Right cardiac atrium (tissue), 5 donors: ENCODE results near the gene TOX2. TPM values are rescaled to one million over a fixed set of nuclear protein-coding genes. Genes with fewer than 3 reads are reported as not detected.

Experiments
- ATAC-seq, 2 donors: fragments of 200-7000 bp; cut with Tn5 transposase; one replicate each; pipeline versions ENCODE4 v1.8.0 to v1.9.1; 2020; ENCODE audit warnings: moderate library complexity in 2 of 2, mild to moderate bottlenecking in 1 of 2
- DNase-seq, 3 donors: peaks; one replicate each; pipeline ENCODE4 v3.0.0-alpha.2; 2020
- H3K27ac ChIP-seq: one replicate; pipeline ENCODE4 v1.5.1; 2013; ENCODE audit warnings: mild to moderate bottlenecking, low read length, control low read depth, moderate library complexity
- H3K27me3 ChIP-seq: one replicate; pipeline ENCODE4 v1.6.1; 2013; ENCODE audit not compliant: control insufficient read depth, insufficient read depth
- H3K4me1 ChIP-seq: one replicate; pipeline ENCODE4 v1.6.1; 2013; ENCODE audit warnings: low read length; ENCODE audit not compliant: control insufficient read depth, insufficient read depth
- H3K4me3 ChIP-seq: one replicate; pipeline ENCODE4 v1.5.1; 2013; ENCODE audit warnings: low read length, control low read depth
- H3K9me3 ChIP-seq: one replicate; pipeline ENCODE4 v1.6.1; 2013; ENCODE audit warnings: low read length; ENCODE audit not compliant: control insufficient read depth
- WGBS: extraction: QIAGEN DNeasy Blood & Tissue Kit; methylation state at CpG from one replicate; pipeline ENCODE4 v1.1.7; 2013; 5-methylcytosine and 5-hydroxymethylcytosine counted together
- intact Hi-C, 4 donors: fragments of 100-400 bp; cut with DNase I; formaldehyde crosslinking; loops; one replicate each; pipeline versions ENCODE4 v1.11.0 to v1.14.0; 2022 to 2023
- polyA plus RNA-seq: library from polyadenylated mRNA; stranded (reverse); fragments of 200-250 nt; gene quantifications from one replicate; pipeline ENCODE4 v1.2.3, GENCODE V29; 2013
- total RNA-seq, 4 donors: library from RNA; stranded (reverse); fragmentation: NEBNext Ultra II Directional; extraction: Animal tissue kit (Norgen Biotek cat#: 25700); gene quantifications; one replicate each; pipeline ENCODE4 v1.2.1, GENCODE V29; 2021
- donor health status: healthy with polysubstance abuse.
- donor health status: DM: no; HTN: yes; CAD: no.
- donor health status: DM: no; HTN: no; CAD: no.
- donor health status: DM: no; HTN: yes; CAD: no; lungs with severe emphysema.
- donor health status: DM: yes; HTN: yes; CAD: no.

TOX2 gene
- total and polyA plus RNA-seq, 5 donors = 0.99 to 3.0 (median 1.5) TPM

- DNase-seq (no peak), ATAC-seq (no peak)
- intact Hi-C loops = loop anchor here in 1 of 4 donors (10.0 kb wide), 1 partner anchor 536 kb away; no protein-coding TSS in a partner anchor
- no peak overlapping the region for H3K27ac ChIP-seq
- H3K4me3 ChIP-seq = no peak overlapping the region
- WGBS = 87% methylated on average over 10 of the region's 10 CpGs
- no peaks in the 10 kb centered on the region for H3K9me3 ChIP-seq
- H3K27me3 ChIP-seq = no peaks in the 10 kb centered on the region
- H3K4me1 ChIP-seq = no peaks in the 10 kb centered on the region
These were observed 156.4 kb downstream of the TOX2 start for GRCh38 chr20:44071057-44071456.

DNA sequence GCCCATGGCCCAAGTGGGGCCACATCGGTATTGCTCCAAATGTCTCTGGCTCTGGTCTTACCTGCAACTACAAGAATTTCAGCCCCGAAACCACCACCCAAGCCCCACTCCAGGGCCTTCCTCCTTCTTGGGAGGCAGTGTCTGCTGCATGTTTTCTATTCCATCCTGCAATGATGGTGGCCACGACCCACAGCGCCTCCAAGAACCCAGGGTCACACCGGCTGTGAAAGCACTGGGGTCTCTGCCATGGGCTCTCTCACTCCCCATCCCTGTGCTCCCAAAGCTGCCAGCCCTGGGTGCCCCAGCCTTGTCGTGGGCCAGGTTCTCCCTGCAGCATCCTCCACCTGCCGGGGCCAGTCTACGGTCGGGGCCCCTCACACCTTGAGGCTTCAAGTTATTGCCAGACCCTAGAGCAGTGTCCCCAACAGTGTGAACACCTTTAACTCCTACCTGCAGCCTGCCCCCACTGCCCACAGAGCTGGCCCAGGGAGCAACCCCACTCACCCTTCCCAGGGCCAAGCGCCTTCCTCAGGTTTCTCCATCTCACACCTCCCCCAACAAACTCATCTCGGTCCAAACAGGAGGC is 157.0 kb downstream of the TOX2 start:
- Histone ChIP-seq H3K4me3 (no peak overlapping the region), H3K9me3 (no peaks in the 10 kb centered on the region), H3K27ac (no peak overlapping the region), H3K4me1 (no peaks in the 10 kb centered on the region), H3K27me3 (no peaks in the 10 kb centered on the region)
- intact Hi-C loops = loop anchor here in 1 of 4 donors (10.0 kb wide), 1 partner anchor 537 kb away; no protein-coding TSS in a partner anchor
- ATAC-seq (no peak), DNase-seq (peak in 1 of 3 donors; percentile 27)
- 84% methylated on average over 11 of the region's 11 CpGs for WGBS

DNA sequence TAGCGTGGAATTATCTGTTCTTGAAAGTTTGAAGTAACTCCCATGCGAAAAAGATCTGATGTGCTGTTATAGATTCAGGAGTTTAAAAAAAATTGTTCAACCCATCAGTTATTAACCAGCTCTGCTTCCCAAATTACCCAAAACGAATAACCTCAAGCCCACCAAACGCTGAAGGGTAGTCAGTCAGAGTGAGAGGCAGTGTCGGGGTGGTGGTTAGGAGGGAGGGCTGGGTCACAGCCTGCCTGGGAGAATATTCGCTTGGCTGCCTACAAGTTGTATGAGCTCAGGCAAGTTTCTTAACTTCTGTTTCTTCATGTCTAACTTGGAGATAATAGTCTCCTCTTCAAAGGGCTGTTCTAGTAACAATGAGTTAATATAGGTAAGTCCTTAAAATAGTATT is 157.7 kb downstream of the TOX2 start:
- H3K27ac ChIP-seq = no peak overlapping the region
- no peaks in the 10 kb centered on the region for H3K4me1 ChIP-seq
- H3K9me3 ChIP-seq = no peaks in the 10 kb centered on the region
- no peak overlapping the region for H3K4me3 ChIP-seq
- WGBS = 65% methylated on average over 6 of the region's 6 CpGs
- H3K27me3 ChIP-seq = no peaks in the 10 kb centered on the region
- intact Hi-C loops = loop anchor here in 1 of 4 donors (10.0 kb wide), 1 partner anchor 538 kb away; no protein-coding TSS in a partner anchor
- DNase-seq = peak in 1 of 3 donors; percentile 13
- ATAC-seq = no peak

DNA sequence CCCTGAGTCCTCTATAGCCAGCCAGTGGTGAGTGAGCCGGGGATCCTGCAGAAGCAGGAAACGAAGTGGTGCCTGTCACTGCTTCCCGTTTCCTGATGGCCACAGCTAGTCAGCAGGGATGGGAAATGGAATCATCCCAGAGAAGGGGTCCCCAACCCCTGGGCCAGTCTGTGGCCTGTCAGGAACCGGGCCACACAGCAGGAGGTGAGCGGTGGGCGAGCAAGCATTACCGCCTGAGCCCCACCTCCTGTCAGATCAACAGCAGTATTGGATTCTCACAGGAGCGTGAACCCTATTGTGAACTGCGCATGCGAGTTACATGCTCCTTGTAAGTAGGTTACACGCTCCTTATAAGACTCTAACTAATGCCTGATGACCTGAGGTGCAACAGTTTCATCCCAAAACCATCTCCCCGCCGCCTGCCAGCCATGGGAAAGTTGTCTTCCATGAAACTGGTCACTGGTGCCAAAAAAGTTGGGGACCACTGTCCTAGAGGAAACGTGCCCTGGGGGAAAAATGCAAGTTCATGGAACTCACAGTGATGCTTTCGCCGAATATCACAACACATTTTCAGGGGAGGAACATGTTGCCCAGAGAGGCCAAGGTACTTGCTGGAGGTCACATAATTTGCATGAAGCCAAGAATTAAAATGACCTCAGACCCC is 158.5 kb downstream of the TOX2 start:
- Histone ChIP-seq H3K4me1 (no peaks in the 10 kb centered on the region), H3K27me3 (no peaks in the 10 kb centered on the region), H3K27ac (no peak overlapping the region), H3K9me3 (no peaks in the 10 kb centered on the region), H3K4me3 (no peak overlapping the region)
- DNase-seq (peak in 1 of 3 donors; percentile 15), ATAC-seq (no peak)
- WGBS = 64% methylated on average over 16 of the region's 16 CpGs
- intact Hi-C loops = loop anchor here in 1 of 4 donors (10.0 kb wide), 1 partner anchor 538 kb away; no protein-coding TSS in a partner anchor

GRCh38 chr20:44073675-44074071 is 159.0 kb downstream of the TOX2 start:
- 75% methylated on average over 6 of the region's 6 CpGs for WGBS
- no peak overlapping the region for H3K27ac ChIP-seq
- H3K4me1 ChIP-seq = no peaks in the 10 kb centered on the region
- intact Hi-C loops = loop anchor here in 1 of 4 donors (10.0 kb wide), 1 partner anchor 539 kb away; no protein-coding TSS in a partner anchor
- DNase-seq = no peak
- ATAC-seq = no peak
- no peaks in the 10 kb centered on the region for H3K9me3 ChIP-seq
- no peaks in the 10 kb centered on the region for H3K27me3 ChIP-seq
- no peak overlapping the region for H3K4me3 ChIP-seq

DNA sequence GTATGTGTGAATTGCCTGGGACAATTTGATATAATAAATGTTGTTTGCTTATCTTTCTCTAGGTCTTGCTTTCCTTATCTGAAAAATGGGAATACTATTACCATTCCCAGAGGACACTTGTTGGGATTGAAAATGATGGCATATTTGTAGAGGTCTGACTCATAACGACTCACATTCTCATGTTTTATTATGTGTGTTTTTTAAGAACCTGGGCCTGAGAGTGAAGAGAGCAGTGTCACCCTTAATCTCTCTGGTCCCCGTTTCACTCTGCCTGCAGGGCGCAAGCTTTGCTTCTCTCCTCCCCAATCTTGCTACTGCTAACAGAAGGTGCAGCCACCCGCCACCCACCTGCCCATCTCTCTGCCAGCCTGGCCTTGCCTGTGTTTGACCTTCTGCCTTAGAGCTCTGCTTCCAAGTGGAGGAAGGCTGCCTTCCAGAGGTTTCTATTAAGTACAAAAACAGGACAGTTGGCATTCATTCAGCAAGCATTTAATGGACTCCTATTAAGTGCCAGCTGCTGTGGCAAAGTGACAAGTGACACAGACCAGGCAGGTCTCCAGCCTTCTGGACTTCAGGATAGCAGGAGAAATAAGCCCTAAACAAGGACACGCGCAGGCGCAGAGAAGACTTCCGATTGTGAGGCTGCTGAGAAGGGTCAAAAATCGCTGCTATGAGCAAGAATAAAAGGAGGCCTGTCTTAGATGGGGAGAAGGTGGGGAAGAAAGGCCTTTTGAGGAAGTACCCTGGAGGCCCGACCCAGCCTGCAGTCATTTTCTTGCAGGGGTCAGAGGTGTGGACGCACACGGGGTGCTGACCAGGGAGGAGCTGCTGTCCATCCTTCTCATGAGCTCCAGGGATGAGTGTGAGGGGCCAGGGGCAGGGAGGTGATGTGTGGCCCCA is 159.8 kb downstream of the TOX2 start:
- intact Hi-C loops = loop anchor here in 1 of 4 donors (10.0 kb wide), 1 partner anchor 540 kb away; no protein-coding TSS in a partner anchor
- ATAC-seq = peak; percentile 57 to 78

DNA sequence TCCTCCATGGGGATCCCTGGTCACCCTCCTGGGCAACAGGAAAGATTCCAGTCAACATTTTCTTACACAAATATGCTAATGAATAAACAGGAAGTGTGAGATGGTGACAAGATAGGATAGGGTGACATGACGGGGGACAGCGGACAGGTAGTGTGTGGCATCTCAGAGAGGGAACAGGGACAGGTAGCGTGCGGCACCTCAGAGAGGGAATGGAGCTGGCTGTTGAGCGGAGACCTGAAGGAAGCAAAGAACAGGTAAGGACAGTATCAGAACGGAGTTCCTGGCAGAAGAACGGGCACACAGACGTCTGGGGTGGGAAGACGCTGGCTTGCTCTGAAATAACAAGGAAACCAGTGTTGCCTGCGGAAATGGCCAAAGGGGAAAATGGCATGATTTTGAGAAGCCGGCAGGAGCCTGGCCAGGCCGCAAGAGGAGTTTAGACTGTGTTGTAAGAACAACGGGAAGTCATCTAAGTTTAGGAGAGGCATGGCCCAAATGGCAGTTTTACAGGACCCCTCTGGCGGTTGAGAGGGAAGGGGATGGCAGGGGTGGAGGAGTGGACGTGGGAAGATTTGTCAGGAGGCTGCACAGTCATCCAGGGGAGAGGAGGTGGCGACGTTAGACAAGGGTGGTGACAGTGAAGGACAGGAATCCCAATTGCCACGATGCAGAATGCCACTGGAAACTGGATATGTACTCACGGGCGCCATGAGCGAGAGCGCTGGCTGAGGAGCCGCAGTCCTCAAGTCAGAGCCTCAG is 160.7 kb downstream of the TOX2 start:
- ATAC-seq = no peak
- no peaks in the 10 kb centered on the region for H3K27me3 ChIP-seq
- no peaks in the 10 kb centered on the region for H3K4me1 ChIP-seq
- intact Hi-C loops = loop anchor here in 1 of 4 donors (10.0 kb wide), 1 partner anchor 541 kb away; no protein-coding TSS in a partner anchor
- 86% methylated on average over 23 of the region's 23 CpGs for WGBS
- H3K27ac ChIP-seq = no peak overlapping the region
- no peak overlapping the region for H3K4me3 ChIP-seq
- no peak for DNase-seq
- H3K9me3 ChIP-seq = no peaks in the 10 kb centered on the region

More for the DNA sequence above, 159.8 kb downstream of the TOX2 start:
- Histone ChIP-seq H3K4me1 (no peaks in the 10 kb centered on the region), H3K9me3 (no peaks in the 10 kb centered on the region), H3K27me3 (no peaks in the 10 kb centered on the region), H3K4me3 (no peak overlapping the region), H3K27ac (no peak overlapping the region)
- 68% methylated on average over 12 of the region's 12 CpGs for WGBS
- DNase-seq = peak; percentile 38 to 78 (median 74)

- no peak overlapping the region for H3K4me3 ChIP-seq
- no peaks in the 10 kb centered on the region for H3K4me1 ChIP-seq
- H3K9me3 ChIP-seq = no peaks in the 10 kb centered on the region
- whole genome bisulfite sequencing = 93% methylated on average over 5 of the region's 5 CpGs
- intact Hi-C loops = loop anchor here in 1 of 4 donors (10.0 kb wide), 1 partner anchor 541 kb away; no protein-coding TSS in a partner anchor
- no peak for ATAC-seq
- no peaks in the 10 kb centered on the region for H3K27me3 ChIP-seq
- H3K27ac ChIP-seq = no peak overlapping the region
- DNase-seq = no peak
These were observed 161.2 kb downstream of the TOX2 start for GRCh38 chr20:44075950-44076232.

DNA sequence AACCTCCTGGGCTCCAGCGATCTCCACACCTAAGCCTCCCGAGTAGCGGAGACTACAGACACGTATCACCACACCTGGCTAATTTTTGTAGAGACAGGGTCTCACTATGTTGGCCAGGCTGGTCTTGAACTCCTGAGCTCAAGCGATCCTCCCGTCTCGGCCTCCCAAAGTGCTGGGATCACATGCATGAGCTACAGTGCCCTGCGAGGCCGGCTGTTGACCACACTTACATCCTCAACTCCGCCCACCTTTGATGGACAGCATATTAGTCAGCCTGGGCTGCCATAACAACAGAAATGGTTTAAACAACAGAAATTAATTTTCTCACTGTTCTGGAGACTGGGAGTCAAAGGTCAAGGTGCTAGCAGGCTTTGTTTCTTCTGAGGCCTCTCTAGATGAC is 164.6 kb downstream of the TOX2 start:
- intact Hi-C loops = loop anchor here in 1 of 4 donors (10.0 kb wide), 1 partner anchor 544 kb away; no protein-coding TSS in a partner anchor
- Histone ChIP-seq H3K27me3 (no peaks in the 10 kb centered on the region), H3K9me3 (no peaks in the 10 kb centered on the region), H3K4me1 (no peaks in the 10 kb centered on the region), H3K27ac (no peak overlapping the region), H3K4me3 (no peak overlapping the region)
- 93% methylated on average over 10 of the region's 10 CpGs for WGBS
- no peak for ATAC-seq
- no peak for DNase-seq

- WGBS = 58% methylated on average over 10 of the region's 10 CpGs
- H3K27ac ChIP-seq = no peak overlapping the region
- no peaks in the 10 kb centered on the region for H3K27me3 ChIP-seq
- ATAC-seq (peak in 1 of 2 donors; percentile 16), DNase-seq (no peak)
- H3K9me3 ChIP-seq = no peaks in the 10 kb centered on the region
- intact Hi-C loops = loop anchor here (2.0 to 10.0 kb wide), 6 partner anchors 233 to 545 kb away; no protein-coding TSS in a partner anchor
- no peak overlapping the region for H3K4me3 ChIP-seq
- no peaks in the 10 kb centered on the region for H3K4me1 ChIP-seq
These were observed 165.4 kb downstream of the TOX2 start for GRCh38 chr20:44080064-44080463.
